GM18861 (cell line): ENCODE measurements around the gene MAP2K6.

Source experiments
- ATAC-seq: cut with Tn5 transposase; IDR thresholded peaks from one replicate; pipeline ENCODE4 v1.9.1; 2021; ENCODE audit not compliant: unreplicated experiment

MAP2K6 gene

GRCh38 chr17:69574257-69575197 is 160.0 kb downstream of the MAP2K6 start:
- ATAC-seq, result no peak

GRCh38 chr17:69575346-69575761 is 160.9 kb downstream of the MAP2K6 start:
- ATAC-seq, result no peak

GRCh38 chr17:69577098-69577497 is 162.6 kb downstream of the MAP2K6 start:
- ATAC-seq, result no peak

GRCh38 chr17:69578385-69578936 is 164.0 kb downstream of the MAP2K6 start:
- ATAC-seq, result no peak

GRCh38 chr17:69579961-69580677 is 165.6 kb downstream of the MAP2K6 start:
- no peak for ATAC-seq

GRCh38 chr17:69581061-69581961 is 166.8 kb downstream of the MAP2K6 start:
- peak; percentile 61 for ATAC-seq

- no peak for ATAC-seq
Measured at GRCh38 chr17:69588316-69588715, 173.8 kb downstream of the MAP2K6 start.

GRCh38 chr17:69588827-69589239 is 174.3 kb downstream of the MAP2K6 start:
- ATAC-seq, result no peak

- no peak for ATAC-seq
Measured at GRCh38 chr17:69590671-69591070, 176.2 kb downstream of the MAP2K6 start.

- ATAC-seq, result no peak
Measured at GRCh38 chr17:69592692-69593350, 178.3 kb downstream of the MAP2K6 start.

GRCh38 chr17:69593351-69593715 is 178.8 kb downstream of the MAP2K6 start:
- ATAC-seq, result no peak

- ATAC-seq, result no peak
Measured at GRCh38 chr17:69593716-69594115, 179.2 kb downstream of the MAP2K6 start.

GRCh38 chr17:69594641-69595040 is 180.1 kb downstream of the MAP2K6 start:
- ATAC-seq, result no peak

- ATAC-seq, result no peak
Measured at GRCh38 chr17:69596141-69596540, 181.6 kb downstream of the MAP2K6 start.

GRCh38 chr17:69597898-69598692 is 183.6 kb downstream of the MAP2K6 start:
- ATAC-seq, result no peak

GRCh38 chr17:69602972-69603371 is 188.5 kb downstream of the MAP2K6 start:
- no peak for ATAC-seq
